ENCODE results near the gene WNT9A. TPM values are rescaled to one million over a fixed set of nuclear protein-coding genes. Genes with fewer than 3 reads are reported as not detected.

Gene WNT9A
- total and polyA plus RNA-seq, 12 donors, result 0.18 to 2.9 (median 1.0) TPM

DNA sequence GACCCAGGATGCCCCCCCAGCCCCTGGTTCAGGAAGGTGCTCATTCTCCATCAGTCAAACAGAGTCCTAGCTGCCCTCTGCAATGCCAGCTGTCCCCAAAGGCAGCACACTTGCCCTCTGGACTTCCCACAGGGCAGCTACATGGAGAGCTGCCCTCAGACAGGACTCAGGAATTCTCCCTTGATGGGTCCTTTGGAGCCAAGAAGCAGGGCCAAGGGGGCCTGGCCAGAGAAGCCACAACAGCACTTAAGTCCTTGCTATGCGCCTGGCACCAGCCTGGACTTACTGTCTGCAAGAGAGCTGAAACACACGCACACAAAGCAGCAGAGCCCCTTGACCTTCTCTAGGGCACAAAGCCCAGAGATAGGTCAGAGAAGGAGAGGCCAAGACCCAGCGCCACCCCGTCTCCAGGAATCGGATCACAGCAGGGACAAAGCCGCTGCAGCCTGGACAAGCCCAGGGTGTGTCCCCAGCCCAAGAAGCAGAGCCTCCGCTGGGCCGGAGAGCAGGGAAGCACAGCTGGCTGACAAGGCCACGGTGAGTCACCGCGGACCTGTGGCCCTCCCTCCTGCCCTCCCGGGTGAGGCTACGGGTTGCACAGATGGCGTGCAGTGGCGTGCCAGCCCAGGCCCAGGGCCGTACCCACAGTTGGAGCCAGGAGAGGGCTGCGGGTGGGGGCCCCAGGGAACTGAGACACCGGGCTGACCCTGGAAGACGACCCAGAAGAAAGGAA is 1.7 kb downstream of the WNT9A start:
- DNase-seq, result peak; percentile 86 to 96 (median 94)
- peaks cover 24 to 28% of the 10 kb centered on the region in 2 donors for H3K4me1 ChIP-seq (replicated peaks in 1 of 2)

DNA sequence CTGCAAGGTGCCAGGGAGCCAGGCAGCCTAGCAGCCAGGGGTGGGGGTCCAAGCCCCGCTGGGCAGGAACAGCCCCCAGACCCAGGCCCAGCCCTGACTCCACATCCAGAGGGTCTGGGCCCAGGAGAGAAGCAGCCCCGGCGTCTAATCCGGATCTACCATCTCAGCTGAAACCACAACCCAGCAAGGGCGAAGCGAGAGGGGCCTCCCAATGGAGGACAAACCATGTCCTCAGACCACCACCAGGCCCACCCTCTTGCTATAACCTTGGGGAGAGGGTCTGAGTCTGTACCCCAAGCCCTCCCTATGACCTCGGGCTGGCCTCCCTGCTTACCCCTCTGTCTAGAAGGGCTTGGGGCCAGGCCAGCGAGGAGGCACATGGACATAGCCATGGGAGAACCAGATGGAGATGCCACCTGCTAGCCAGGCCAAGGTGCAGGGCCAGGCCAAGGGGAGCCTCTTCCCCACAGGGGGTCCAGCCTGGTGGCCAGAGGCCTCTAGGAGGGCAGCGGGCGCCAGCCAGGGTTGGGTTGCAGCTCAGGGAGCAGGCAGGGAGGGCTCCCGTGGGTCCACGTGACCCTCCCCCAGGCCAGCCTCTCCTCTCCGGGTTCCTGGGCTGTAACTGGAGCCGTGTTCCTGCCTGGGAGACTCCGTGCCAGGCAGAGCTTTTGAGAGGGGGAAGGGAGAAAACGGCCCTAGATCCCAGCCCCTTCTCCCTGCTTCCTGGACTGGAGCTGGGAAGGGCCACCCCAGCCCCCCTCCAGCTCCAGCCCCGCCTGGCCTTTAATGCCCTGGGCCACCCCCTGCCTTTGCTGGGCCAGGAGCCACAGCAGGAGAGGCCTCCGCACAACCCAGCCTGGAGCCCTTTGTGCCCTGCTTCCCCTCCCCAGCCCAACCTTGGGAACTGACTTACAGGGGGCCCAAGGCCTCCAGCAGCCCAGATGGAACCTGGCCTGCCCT is 2.5 kb downstream of the WNT9A start:
- DNase-seq, result peak in 4 of 7 donors; percentile 12 to 41 (median 18)
- Histone ChIP-seq H3K4me1 (replicated peaks in 1 of 2) (peaks cover 24 to 28% of the 10 kb centered on the region in 2 donors), H3K4me3 (no peak overlapping the region), H3K27ac (peak overlapping the region; percentile 3 to 77 (median 69)), H3K9me3 (replicated peaks in 1 of 3) (no peaks in the 10 kb centered on the region), H3K36me3 (replicated peaks in 1 of 2) (no peaks in the 10 kb centered on the region), H3K27me3 (no peaks in the 10 kb centered on the region)
- 61 to 88% (median 80%) methylated on average over 11 to 18 of the region's 18 CpGs for WGBS, 4 donors
- TF ChIP-seq, protein P1, sequence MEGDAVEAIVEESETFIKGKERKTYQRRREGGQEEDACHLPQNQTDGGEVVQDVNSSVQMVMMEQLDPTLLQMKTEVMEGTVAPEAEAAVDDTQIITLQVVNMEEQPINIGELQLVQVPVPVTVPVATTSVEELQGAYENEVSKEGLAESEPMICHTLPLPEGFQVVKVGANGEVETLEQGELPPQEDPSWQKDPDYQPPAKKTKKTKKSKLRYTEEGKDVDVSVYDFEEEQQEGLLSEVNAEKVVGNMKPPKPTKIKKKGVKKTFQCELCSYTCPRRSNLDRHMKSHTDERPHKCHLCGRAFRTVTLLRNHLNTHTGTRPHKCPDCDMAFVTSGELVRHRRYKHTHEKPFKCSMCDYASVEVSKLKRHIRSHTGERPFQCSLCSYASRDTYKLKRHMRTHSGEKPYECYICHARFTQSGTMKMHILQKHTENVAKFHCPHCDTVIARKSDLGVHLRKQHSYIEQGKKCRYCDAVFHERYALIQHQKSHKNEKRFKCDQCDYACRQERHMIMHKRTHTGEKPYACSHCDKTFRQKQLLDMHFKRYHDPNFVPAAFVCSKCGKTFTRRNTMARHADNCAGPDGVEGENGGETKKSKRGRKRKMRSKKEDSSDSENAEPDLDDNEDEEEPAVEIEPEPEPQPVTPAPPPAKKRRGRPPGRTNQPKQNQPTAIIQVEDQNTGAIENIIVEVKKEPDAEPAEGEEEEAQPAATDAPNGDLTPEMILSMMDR (IDR thresholded peaks at IDR 0.05), result no peak
- no peak for TF ChIP-seq POLR2A (IDR thresholded peaks at IDR 0.05)
- intact Hi-C loops (cut with DNase I), result loop anchor here in 1 of 2 donors (5.0 kb wide), 2 partner anchors 183 to 463 kb away; no protein-coding TSS in a partner anchor

More for the DNA sequence above, 1.7 kb downstream of the WNT9A start:
- TF ChIP-seq, protein P1 (IDR thresholded peaks at IDR 0.05), result no peak
- TF ChIP-seq POLR2A (IDR thresholded peaks at IDR 0.05), result peak in 1 of 2 donors; percentile 53
- no peaks in the 10 kb centered on the region for H3K27me3 ChIP-seq
- WGBS, 4 donors, result 6 to 13% (median 13%) methylated on average over 10 to 19 of the region's 19 CpGs
- no peaks in the 10 kb centered on the region for H3K36me3 ChIP-seq (replicated peaks in 1 of 2)
- no peaks in the 10 kb centered on the region for H3K9me3 ChIP-seq (replicated peaks in 1 of 3)
- peak overlapping the region in 2 of 4 donors; percentile 9 to 62 for H3K4me3 ChIP-seq
- H3K27ac ChIP-seq, result peak overlapping the region; percentile 3 to 77 (median 69)
- intact Hi-C loops (cut with DNase I), result loop anchor here (2.0 to 5.0 kb wide), 3 partner anchors 181 to 464 kb away; no protein-coding TSS in a partner anchor

DNA sequence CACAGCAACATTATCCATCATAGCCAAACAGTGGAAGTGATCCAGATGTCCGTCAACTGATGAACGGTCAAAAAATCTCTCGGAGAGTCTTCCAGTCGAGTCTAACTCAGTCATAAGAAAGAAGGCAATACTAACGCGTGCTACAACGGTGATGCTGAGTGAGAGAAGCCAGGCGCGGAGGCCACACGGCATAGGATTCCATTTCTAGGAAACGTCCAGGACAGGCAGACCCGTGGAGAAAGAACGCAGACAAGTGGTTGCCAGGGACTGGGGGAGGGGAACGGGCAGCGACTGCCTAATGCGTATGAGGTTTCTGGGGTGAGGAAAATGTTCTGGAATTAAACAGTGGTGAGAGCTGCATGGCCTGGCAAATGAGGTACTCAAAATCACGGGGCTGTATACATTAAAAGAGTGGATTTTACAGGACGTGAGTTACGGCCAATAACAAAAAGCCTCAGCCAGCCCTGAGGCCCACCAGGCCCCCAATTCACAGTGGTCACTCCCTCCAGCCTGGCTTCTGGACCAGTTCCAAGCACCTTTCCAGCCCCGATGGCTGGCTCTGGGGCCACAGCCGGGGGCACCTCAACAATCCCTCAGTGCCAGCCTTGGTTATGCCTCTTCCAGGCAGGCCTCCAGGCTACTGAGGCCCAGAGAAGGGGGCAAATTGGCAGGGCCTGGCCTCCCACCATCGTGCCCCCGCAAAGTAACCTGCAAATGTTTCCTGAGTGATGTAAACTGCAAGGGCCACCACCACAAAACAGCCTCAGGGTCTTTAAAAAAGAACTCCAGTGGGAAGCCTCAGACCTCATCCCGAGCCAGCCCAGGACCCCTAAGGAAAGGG is 3.4 kb downstream of the WNT9A start:
- H3K9me3 ChIP-seq (replicated peaks in 1 of 3), result no peaks in the 10 kb centered on the region
- no peak overlapping the region for H3K4me3 ChIP-seq
- no peaks in the 10 kb centered on the region for H3K36me3 ChIP-seq (replicated peaks in 1 of 2)
- H3K4me1 ChIP-seq (replicated peaks in 1 of 2), result peaks cover 24 to 28% of the 10 kb centered on the region in 2 donors
- H3K27me3 ChIP-seq, result no peaks in the 10 kb centered on the region
- intact Hi-C loops (cut with DNase I), result no loop called here
- DNase-seq, result peak in 4 of 7 donors; percentile 11 to 51 (median 17)
- TF ChIP-seq POLR2A (IDR thresholded peaks at IDR 0.05), result no peak
- TF ChIP-seq, protein P1 (IDR thresholded peaks at IDR 0.05), result no peak
- H3K27ac ChIP-seq, result peak overlapping the region in 1 of 5 donors; percentile 77
- 81 to 89% (median 85%) methylated on average over 20 to 24 of the region's 24 CpGs for WGBS, 4 donors
